OCI-LY7 (cell line): ENCODE measurements around the gene RNASEH2C. TPM values are rescaled to one million over a fixed set of nuclear protein-coding genes. Genes with fewer than 3 reads are reported as not detected.

Experiments used
- small RNA-seq: library from RNA; depleted of rRNA; stranded (forward); fragments of <200 nt; gene quantifications from one replicate; pipeline ENCODE3, GENCODE V24; 2014
- total RNA-seq, 2 experiments: library from RNA; depleted of rRNA in 1 of 2; stranded (reverse); fragments of >200 nt in 1 of 2; shearing (Covaris generic) in 1 of 2; gene quantifications; 2 replicates each; pipeline ENCODE4 v1.2.3, GENCODE V29; 2014 to 2022

Gene RNASEH2C
- total RNA-seq, 2 experiments from 2014 or later: 92.7 to 100 TPM

Small RNAs within 50 kb of the gene (small RNA-seq; reads per million reads assigned to genes)
- gene RN7SL309P: not detected

Other genes with a start within 250 kb of the RNASEH2C start
- gene MALAT1, start 221.8 kb downstream of the RNASEH2C start, total RNA-seq (2014; rRNA removed; shearing (Covaris generic)): 3,446 and 3,598 TPM in 2 replicates
- gene MALAT1, start 221.8 kb downstream of the RNASEH2C start, total RNA-seq (2022): 5,974 and 7,097 TPM in 2 replicates
- 43.2 and 56.8 TPM in 2 replicates for gene SCYL1, start 195.7 kb downstream of the RNASEH2C start, total RNA-seq (2014; rRNA removed; shearing (Covaris generic))
- 62.9 and 70.0 TPM in 2 replicates for gene SCYL1, start 195.7 kb downstream of the RNASEH2C start, total RNA-seq (2022)
- gene LTBP3, start 162.4 kb downstream of the RNASEH2C start, total RNA-seq (2014; rRNA removed; shearing (Covaris generic)): 11.2 and 17.4 TPM in 2 replicates
- gene LTBP3, start 162.4 kb downstream of the RNASEH2C start, total RNA-seq (2022): 10.0 and 13.8 TPM in 2 replicates
- 37.7 and 60.4 TPM in 2 replicates for gene ZNRD2, start 150.3 kb downstream of the RNASEH2C start, total RNA-seq (2014; rRNA removed; shearing (Covaris generic))
- gene ZNRD2, start 150.3 kb downstream of the RNASEH2C start, total RNA-seq (2022): 35.9 and 43.4 TPM in 2 replicates
- 16.1 and 26.4 TPM in 2 replicates for gene FAM89B, start 148.3 kb downstream of the RNASEH2C start, total RNA-seq (2014; rRNA removed; shearing (Covaris generic))
- gene FAM89B, start 148.3 kb downstream of the RNASEH2C start, total RNA-seq (2022): 17.9 and 25.3 TPM in 2 replicates
- 59.6 and 59.7 TPM in 2 replicates for gene EHBP1L1, start 144.7 kb downstream of the RNASEH2C start, total RNA-seq (2014; rRNA removed; shearing (Covaris generic))
- gene EHBP1L1, start 144.7 kb downstream of the RNASEH2C start, total RNA-seq (2022): 71.6 and 80.3 TPM in 2 replicates
- gene KCNK7, start 125.0 kb downstream of the RNASEH2C start, total RNA-seq (2014; rRNA removed; shearing (Covaris generic)): 1.4 TPM in 1 of 2 replicates, not detected in the other
- gene KCNK7, start 125.0 kb downstream of the RNASEH2C start, total RNA-seq (2022): 0.68 and 1.6 TPM in 2 replicates
- gene MAP3K11, start 106.6 kb downstream of the RNASEH2C start, total RNA-seq (2014; rRNA removed; shearing (Covaris generic)): 32.0 and 33.4 TPM in 2 replicates
- 50.6 and 53.2 TPM in 2 replicates for gene MAP3K11, start 106.6 kb downstream of the RNASEH2C start, total RNA-seq (2022)
- 29.9 and 36.2 TPM in 2 replicates for gene PCNX3, start 105.0 kb downstream of the RNASEH2C start, total RNA-seq (2014; rRNA removed; shearing (Covaris generic))
- 66.7 and 70.7 TPM in 2 replicates for gene PCNX3, start 105.0 kb downstream of the RNASEH2C start, total RNA-seq (2022)
- 57.6 and 95.4 TPM in 2 replicates for gene SIPA1, start 82.7 kb downstream of the RNASEH2C start, total RNA-seq (2014; rRNA removed; shearing (Covaris generic))
- 156 and 160 TPM in 2 replicates for gene SIPA1, start 82.7 kb downstream of the RNASEH2C start, total RNA-seq (2022)
- 40.4 and 48.0 TPM in 2 replicates for gene RELA, start 57.9 kb downstream of the RNASEH2C start, total RNA-seq (2014; rRNA removed; shearing (Covaris generic))
- gene RELA, start 57.9 kb downstream of the RNASEH2C start, total RNA-seq (2022): 78.9 and 82.5 TPM in 2 replicates
- gene KAT5, start 8.5 kb downstream of the RNASEH2C start, total RNA-seq (2014; rRNA removed; shearing (Covaris generic)): 87.9 and 97.1 TPM in 2 replicates
- gene KAT5, start 8.5 kb downstream of the RNASEH2C start, total RNA-seq (2022): 79.9 and 82.1 TPM in 2 replicates
- 10.2 and 12.9 TPM in 2 replicates for gene AP5B1, start 60.2 kb upstream of the RNASEH2C start, total RNA-seq (2014; rRNA removed; shearing (Covaris generic))
- 23.9 and 25.6 TPM in 2 replicates for gene AP5B1, start 60.2 kb upstream of the RNASEH2C start, total RNA-seq (2022)
- gene OVOL1, start 66.3 kb upstream of the RNASEH2C start, total RNA-seq (2014; rRNA removed; shearing (Covaris generic)): 0.15 TPM in 1 of 2 replicates, not detected in the other
- not detected in 2 replicates for gene OVOL1, start 66.3 kb upstream of the RNASEH2C start, total RNA-seq (2022)
- gene SNX32, start 113.2 kb upstream of the RNASEH2C start, total RNA-seq (2014; rRNA removed; shearing (Covaris generic)): not detected in 2 replicates
- not detected in 2 replicates for gene SNX32, start 113.2 kb upstream of the RNASEH2C start, total RNA-seq (2022)
- 1,019 and 1,146 TPM in 2 replicates for gene CFL1, start 137.4 kb upstream of the RNASEH2C start, total RNA-seq (2014; rRNA removed; shearing (Covaris generic))
- gene CFL1, start 137.4 kb upstream of the RNASEH2C start, total RNA-seq (2022): 1,064 and 1,119 TPM in 2 replicates
- gene MUS81, start 139.6 kb upstream of the RNASEH2C start, total RNA-seq (2014; rRNA removed; shearing (Covaris generic)): 110 and 130 TPM in 2 replicates
- 94.2 and 102 TPM in 2 replicates for gene MUS81, start 139.6 kb upstream of the RNASEH2C start, total RNA-seq (2022)
- 6.1 and 7.2 TPM in 2 replicates for gene EFEMP2, start 152.0 kb upstream of the RNASEH2C start, total RNA-seq (2014; rRNA removed; shearing (Covaris generic))
- 7.6 and 8.9 TPM in 2 replicates for gene EFEMP2, start 152.0 kb upstream of the RNASEH2C start, total RNA-seq (2022)
- not detected in 2 replicates for gene CTSW, start 159.0 kb upstream of the RNASEH2C start, total RNA-seq (2014; rRNA removed; shearing (Covaris generic))
- not detected in 2 replicates for gene CTSW, start 159.0 kb upstream of the RNASEH2C start, total RNA-seq (2022)
- 133 and 184 TPM in 2 replicates for gene FIBP, start 167.7 kb upstream of the RNASEH2C start, total RNA-seq (2014; rRNA removed; shearing (Covaris generic))
- 89.4 and 97.3 TPM in 2 replicates for gene FIBP, start 167.7 kb upstream of the RNASEH2C start, total RNA-seq (2022)
- gene CCDC85B, start 169.9 kb upstream of the RNASEH2C start, total RNA-seq (2014; rRNA removed; shearing (Covaris generic)): 72.7 and 76.7 TPM in 2 replicates
- gene CCDC85B, start 169.9 kb upstream of the RNASEH2C start, total RNA-seq (2022): 49.0 and 64.1 TPM in 2 replicates
- gene FOSL1, start 179.6 kb upstream of the RNASEH2C start, total RNA-seq (2014; rRNA removed; shearing (Covaris generic)): 0.88 TPM in 1 of 2 replicates, not detected in the other
- 0.52 TPM in 1 of 2 replicates, not detected in the other for gene FOSL1, start 179.6 kb upstream of the RNASEH2C start, total RNA-seq (2022)
- gene C11orf68, start 198.3 kb upstream of the RNASEH2C start, total RNA-seq (2014; rRNA removed; shearing (Covaris generic)): 10.7 and 11.7 TPM in 2 replicates
- gene C11orf68, start 198.3 kb upstream of the RNASEH2C start, total RNA-seq (2022): 26.2 and 28.1 TPM in 2 replicates
- 93.2 and 110 TPM in 2 replicates for gene DRAP1, start 198.6 kb upstream of the RNASEH2C start, total RNA-seq (2014; rRNA removed; shearing (Covaris generic))
- gene DRAP1, start 198.6 kb upstream of the RNASEH2C start, total RNA-seq (2022): 68.2 and 81.2 TPM in 2 replicates
- gene TSGA10IP, start 224.7 kb upstream of the RNASEH2C start, total RNA-seq (2014; rRNA removed; shearing (Covaris generic)): not detected in 2 replicates
- gene TSGA10IP, start 224.7 kb upstream of the RNASEH2C start, total RNA-seq (2022): not detected in 2 replicates
- gene SART1, start 240.9 kb upstream of the RNASEH2C start, total RNA-seq (2014; rRNA removed; shearing (Covaris generic)): 50.4 and 93.8 TPM in 2 replicates
- 55.5 and 57.8 TPM in 2 replicates for gene SART1, start 240.9 kb upstream of the RNASEH2C start, total RNA-seq (2022)